OCI-LY7 (cell line): ENCODE data around the gene SPSB2.
"Not testable (repeated sequence)": the region's sequence is repeated elsewhere in the genome, so short reads cannot be mapped to it uniquely, and the experiment has no call there.

ENCODE experiments used
- EZH2phosphoT487 ChIP-seq: fragments of 200-600 bp; sonication (generic); IDR thresholded peaks from 2 replicates; pipeline ENCODE4 v1.6.1; 2018; ENCODE audit warnings: low read depth, borderline replicate concordance, mild to moderate bottlenecking, mixed run types, antibody characterized with exemption, low read length, moderate library complexity, mixed read lengths
- TF ChIP-seq, protein P1 (sequence below): fragments of 200-600 bp; sonication (generic); conservative IDR thresholded peaks from 2 replicates; pipeline ENCODE4 v1.5.1; 2014; ENCODE audit warnings: mild to moderate bottlenecking, antibody characterized with exemption, low read length, moderate library complexity, mixed read lengths

GRCh38 chr12:6870304-6870703, 2.8 kb downstream of the SPSB2 start:
- TF ChIP-seq, protein P1, sequence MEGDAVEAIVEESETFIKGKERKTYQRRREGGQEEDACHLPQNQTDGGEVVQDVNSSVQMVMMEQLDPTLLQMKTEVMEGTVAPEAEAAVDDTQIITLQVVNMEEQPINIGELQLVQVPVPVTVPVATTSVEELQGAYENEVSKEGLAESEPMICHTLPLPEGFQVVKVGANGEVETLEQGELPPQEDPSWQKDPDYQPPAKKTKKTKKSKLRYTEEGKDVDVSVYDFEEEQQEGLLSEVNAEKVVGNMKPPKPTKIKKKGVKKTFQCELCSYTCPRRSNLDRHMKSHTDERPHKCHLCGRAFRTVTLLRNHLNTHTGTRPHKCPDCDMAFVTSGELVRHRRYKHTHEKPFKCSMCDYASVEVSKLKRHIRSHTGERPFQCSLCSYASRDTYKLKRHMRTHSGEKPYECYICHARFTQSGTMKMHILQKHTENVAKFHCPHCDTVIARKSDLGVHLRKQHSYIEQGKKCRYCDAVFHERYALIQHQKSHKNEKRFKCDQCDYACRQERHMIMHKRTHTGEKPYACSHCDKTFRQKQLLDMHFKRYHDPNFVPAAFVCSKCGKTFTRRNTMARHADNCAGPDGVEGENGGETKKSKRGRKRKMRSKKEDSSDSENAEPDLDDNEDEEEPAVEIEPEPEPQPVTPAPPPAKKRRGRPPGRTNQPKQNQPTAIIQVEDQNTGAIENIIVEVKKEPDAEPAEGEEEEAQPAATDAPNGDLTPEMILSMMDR: not testable (repeated sequence)
- not testable (repeated sequence) for TF ChIP-seq EZH2phosphoT487
